NCI-H748 (cell line): ENCODE measurements around the gene PRCD.
A peak's percentile ranks its signal among the peaks of the same experiment; 100 is the strongest.

Experiments
- DNase-seq: peaks from one replicate; lab custom pipeline; 2025; ENCODE audit not compliant: unreplicated experiment; lab: John Stamatoyannopoulos, UW

The PRCD gene

GRCh38 chr17:76569607-76570279, 29.9 kb downstream of the PRCD start:
- DNase-seq: no peak

GRCh38 chr17:76570457-76570856, 30.6 kb downstream of the PRCD start:
- no peak for DNase-seq

GRCh38 chr17:76570877-76571471, 31.1 kb downstream of the PRCD start:
- no peak for DNase-seq

GRCh38 chr17:76572201-76572910, 32.5 kb downstream of the PRCD start:
- DNase-seq: no peak

GRCh38 chr17:76573096-76573495, 33.3 kb downstream of the PRCD start:
- DNase-seq: no peak

- no peak for DNase-seq
These were observed 34.3 kb downstream of the PRCD start for GRCh38 chr17:76574166-76574565.

- DNase-seq: no peak
These were observed 35.7 kb downstream of the PRCD start for GRCh38 chr17:76575570-76575969.

- no peak for DNase-seq
These were observed 36.3 kb downstream of the PRCD start for GRCh38 chr17:76576189-76576588.

GRCh38 chr17:76577876-76578275, 38.0 kb downstream of the PRCD start:
- DNase-seq: no peak

- DNase-seq: no peak
These were observed 38.5 kb downstream of the PRCD start for GRCh38 chr17:76578376-76578775.

GRCh38 chr17:76579281-76579680, 39.4 kb downstream of the PRCD start:
- DNase-seq: no peak

GRCh38 chr17:76581515-76581914, 41.7 kb downstream of the PRCD start:
- no peak for DNase-seq

- DNase-seq: no peak
These were observed 42.8 kb downstream of the PRCD start for GRCh38 chr17:76582660-76583059.

GRCh38 chr17:76584427-76585032, 44.7 kb downstream of the PRCD start:
- no peak for DNase-seq

GRCh38 chr17:76585033-76585648, 45.3 kb downstream of the PRCD start:
- DNase-seq: peak; percentile 14

- peak; percentile 45 for DNase-seq
These were observed 46.1 kb downstream of the PRCD start, which contains the start of gene ST6GALNAC2 for GRCh38 chr17:76585649-76586593. Gene ST6GALNAC2 (minus strand): TSS chr17:76585860. CDS start chr17:76585808, 52 bp downstream.

GRCh38 chr17:76586741-76587487, 47.1 kb downstream of the PRCD start:
- DNase-seq: no peak

GRCh38 chr17:76588182-76588581, 48.3 kb downstream of the PRCD start:
- DNase-seq: no peak

- DNase-seq: peak; percentile 11
These were observed 53.6 kb downstream of the PRCD start for GRCh38 chr17:76593384-76593826.
